GM19397 (cell line): ENCODE results near the gene LAMC3.
"Not testable (repeated sequence)": the region's sequence is repeated elsewhere in the genome, so short reads cannot be mapped to it uniquely, and the experiment has no call there.

ENCODE experiments used
- ATAC-seq: cut with Tn5 transposase; IDR thresholded peaks from one replicate; pipeline ENCODE4 v1.9.1; 2021; ENCODE audit warnings: mild to moderate bottlenecking, moderate library complexity; ENCODE audit not compliant: unreplicated experiment

LAMC3 gene

GRCh38 chr9:131028221-131028884 lies 19.4 kb downstream of the LAMC3 start:
- no peak for ATAC-seq

GRCh38 chr9:131028931-131029573 lies 20.1 kb downstream of the LAMC3 start:
- ATAC-seq: no peak

GRCh38 chr9:131029574-131029952 lies 20.6 kb downstream of the LAMC3 start:
- no peak for ATAC-seq

- ATAC-seq: no peak
Measured at GRCh38 chr9:131030239-131031004, 21.4 kb downstream of the LAMC3 start.

- no peak for ATAC-seq
Measured at GRCh38 chr9:131031005-131031641, 22.1 kb downstream of the LAMC3 start.

- ATAC-seq: no peak
Measured at GRCh38 chr9:131031642-131032005, 22.6 kb downstream of the LAMC3 start.

GRCh38 chr9:131032384-131032783 lies 23.4 kb downstream of the LAMC3 start:
- ATAC-seq: no peak

GRCh38 chr9:131033269-131034224 lies 24.6 kb downstream of the LAMC3 start:
- no peak for ATAC-seq

GRCh38 chr9:131034268-131034667 lies 25.3 kb downstream of the LAMC3 start:
- ATAC-seq: no peak

- ATAC-seq: not testable (repeated sequence)
Measured at GRCh38 chr9:131034749-131035148, 25.8 kb downstream of the LAMC3 start.

- no peak for ATAC-seq
Measured at GRCh38 chr9:131035548-131035947, 26.6 kb downstream of the LAMC3 start.

- ATAC-seq: no peak
Measured at GRCh38 chr9:131036071-131036470, 27.1 kb downstream of the LAMC3 start.

- ATAC-seq: no peak
Measured at GRCh38 chr9:131036529-131037334, 27.8 kb downstream of the LAMC3 start.

- no peak for ATAC-seq
Measured at GRCh38 chr9:131037335-131038255, 28.6 kb downstream of the LAMC3 start.

GRCh38 chr9:131038256-131039128 lies 29.5 kb downstream of the LAMC3 start:
- ATAC-seq: no peak

GRCh38 chr9:131039129-131039954 lies 30.4 kb downstream of the LAMC3 start:
- ATAC-seq: no peak

GRCh38 chr9:131042666-131043065 lies 33.7 kb downstream of the LAMC3 start:
- ATAC-seq: no peak
